GM23338 (cell line): ENCODE results near the gene SEPTIN11.

Source experiments
- EZH2 ChIP-seq: fragments of 200-600 bp; sonication (generic); IDR thresholded peaks from one replicate; pipeline ENCODE4 v1.8.0; 2017; ENCODE audit warnings: antibody characterized with exemption, mild to moderate bottlenecking, low read depth; ENCODE audit not compliant: unreplicated experiment
- EZH2phosphoT487 ChIP-seq: fragments of 200-600 bp; sonication (generic); IDR thresholded peaks from one replicate; pipeline ENCODE4 v1.8.1; 2018; ENCODE audit warnings: antibody characterized with exemption; ENCODE audit not compliant: unreplicated experiment
- POLR2AphosphoS5 ChIP-seq: IDR thresholded peaks from 2 replicates; pipeline ENCODE4 v1.6.1; 2016; ENCODE audit warnings: antibody characterized with exemption, low read depth
- ZNF114 ChIP-seq: fragments of 250-450 bp; sonication (Bioruptor Pico); IDR thresholded peaks from 2 replicates; pipeline ENCODE4 v1.5.0; 2020; ENCODE audit warnings: mild to moderate bottlenecking, moderate library complexity
- TF ChIP-seq, protein P1 (sequence below), 2 experiments: fragments of 200-600 bp in 1 of 2; sonication (generic) in 1 of 2; conservative IDR thresholded peaks; 2 replicates each; pipeline versions ENCODE4 v1.5.1 to v1.6.1; 2016 to 2017; ENCODE audit warnings: antibody characterized with exemption in 2 of 2, low read depth in 2 of 2, mild to moderate bottlenecking in 2 of 2, moderate library complexity in 1 of 2
- TF ChIP-seq, protein P2 (sequence below): IDR thresholded peaks from one replicate; pipeline ENCODE4 v1.6.1; 2018; ENCODE audit warnings: antibody characterized with exemption; ENCODE audit not compliant: unreplicated experiment

DNA sequence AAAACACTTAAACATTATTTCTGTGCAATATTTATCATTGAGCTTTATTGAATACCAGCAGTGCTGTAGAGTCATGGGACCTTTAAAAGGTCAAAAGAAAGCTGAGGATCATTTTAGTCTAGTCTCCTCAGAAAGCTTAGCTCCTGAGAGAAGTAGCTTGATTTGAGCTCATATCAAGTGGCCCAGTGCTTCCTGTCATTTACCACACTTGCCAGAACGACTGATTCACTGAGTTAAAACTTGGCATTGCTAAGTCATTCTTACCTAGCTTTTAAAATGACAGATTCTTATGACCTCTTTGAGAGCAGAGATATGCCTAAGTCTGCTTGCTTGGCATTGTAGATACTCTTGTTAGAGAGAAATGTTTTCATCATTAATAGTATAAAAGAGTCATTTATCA is 15.2 kb downstream of the SEPTIN11 start:
- TF ChIP-seq EZH2phosphoT487 (no peak), EZH2 (no peak), POLR2AphosphoS5 (no peak), ZNF114 (CRISPR knock-in tag) (no peak)
- TF ChIP-seq, protein P1, sequence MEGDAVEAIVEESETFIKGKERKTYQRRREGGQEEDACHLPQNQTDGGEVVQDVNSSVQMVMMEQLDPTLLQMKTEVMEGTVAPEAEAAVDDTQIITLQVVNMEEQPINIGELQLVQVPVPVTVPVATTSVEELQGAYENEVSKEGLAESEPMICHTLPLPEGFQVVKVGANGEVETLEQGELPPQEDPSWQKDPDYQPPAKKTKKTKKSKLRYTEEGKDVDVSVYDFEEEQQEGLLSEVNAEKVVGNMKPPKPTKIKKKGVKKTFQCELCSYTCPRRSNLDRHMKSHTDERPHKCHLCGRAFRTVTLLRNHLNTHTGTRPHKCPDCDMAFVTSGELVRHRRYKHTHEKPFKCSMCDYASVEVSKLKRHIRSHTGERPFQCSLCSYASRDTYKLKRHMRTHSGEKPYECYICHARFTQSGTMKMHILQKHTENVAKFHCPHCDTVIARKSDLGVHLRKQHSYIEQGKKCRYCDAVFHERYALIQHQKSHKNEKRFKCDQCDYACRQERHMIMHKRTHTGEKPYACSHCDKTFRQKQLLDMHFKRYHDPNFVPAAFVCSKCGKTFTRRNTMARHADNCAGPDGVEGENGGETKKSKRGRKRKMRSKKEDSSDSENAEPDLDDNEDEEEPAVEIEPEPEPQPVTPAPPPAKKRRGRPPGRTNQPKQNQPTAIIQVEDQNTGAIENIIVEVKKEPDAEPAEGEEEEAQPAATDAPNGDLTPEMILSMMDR (conservative IDR thresholded peaks at IDR 0.05; ENCODE audit: low read depth in 2 of 2) = no peak
- TF ChIP-seq, protein P2, sequence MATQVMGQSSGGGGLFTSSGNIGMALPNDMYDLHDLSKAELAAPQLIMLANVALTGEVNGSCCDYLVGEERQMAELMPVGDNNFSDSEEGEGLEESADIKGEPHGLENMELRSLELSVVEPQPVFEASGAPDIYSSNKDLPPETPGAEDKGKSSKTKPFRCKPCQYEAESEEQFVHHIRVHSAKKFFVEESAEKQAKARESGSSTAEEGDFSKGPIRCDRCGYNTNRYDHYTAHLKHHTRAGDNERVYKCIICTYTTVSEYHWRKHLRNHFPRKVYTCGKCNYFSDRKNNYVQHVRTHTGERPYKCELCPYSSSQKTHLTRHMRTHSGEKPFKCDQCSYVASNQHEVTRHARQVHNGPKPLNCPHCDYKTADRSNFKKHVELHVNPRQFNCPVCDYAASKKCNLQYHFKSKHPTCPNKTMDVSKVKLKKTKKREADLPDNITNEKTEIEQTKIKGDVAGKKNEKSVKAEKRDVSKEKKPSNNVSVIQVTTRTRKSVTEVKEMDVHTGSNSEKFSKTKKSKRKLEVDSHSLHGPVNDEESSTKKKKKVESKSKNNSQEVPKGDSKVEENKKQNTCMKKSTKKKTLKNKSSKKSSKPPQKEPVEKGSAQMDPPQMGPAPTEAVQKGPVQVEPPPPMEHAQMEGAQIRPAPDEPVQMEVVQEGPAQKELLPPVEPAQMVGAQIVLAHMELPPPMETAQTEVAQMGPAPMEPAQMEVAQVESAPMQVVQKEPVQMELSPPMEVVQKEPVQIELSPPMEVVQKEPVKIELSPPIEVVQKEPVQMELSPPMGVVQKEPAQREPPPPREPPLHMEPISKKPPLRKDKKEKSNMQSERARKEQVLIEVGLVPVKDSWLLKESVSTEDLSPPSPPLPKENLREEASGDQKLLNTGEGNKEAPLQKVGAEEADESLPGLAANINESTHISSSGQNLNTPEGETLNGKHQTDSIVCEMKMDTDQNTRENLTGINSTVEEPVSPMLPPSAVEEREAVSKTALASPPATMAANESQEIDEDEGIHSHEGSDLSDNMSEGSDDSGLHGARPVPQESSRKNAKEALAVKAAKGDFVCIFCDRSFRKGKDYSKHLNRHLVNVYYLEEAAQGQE = no peak
